Subcutaneous adipose tissue (tissue), 4 donors: ENCODE measurements around the gene ZNF610. TPM values are rescaled to one million over a fixed set of nuclear protein-coding genes. Genes with fewer than 3 reads are reported as not detected.

Source experiments
- small RNA-seq: library from RNA; depleted of rRNA; stranded (forward); fragments of <200 nt; gene quantifications from one replicate; pipeline ENCODE3, GENCODE V24; 2016
- total RNA-seq, 4 donors: library from RNA; depleted of rRNA; stranded (reverse); fragments of >200 nt; gene quantifications; one replicate each; pipeline ENCODE4 v1.1.0, GENCODE V29; 2016
- TF ChIP-seq, protein P1 (sequence below): fragments of 450-650 bp; IDR thresholded peaks from one replicate; pipeline ENCODE4 v1.5.1; 2016; ENCODE audit warnings: low read depth, mild to moderate bottlenecking, control low read depth, antibody characterized with exemption, moderate library complexity

Gene ZNF610
- total RNA-seq, 4 donors from 2014 or later = 0.94 to 2.7 (median 1.4) TPM

DNA sequence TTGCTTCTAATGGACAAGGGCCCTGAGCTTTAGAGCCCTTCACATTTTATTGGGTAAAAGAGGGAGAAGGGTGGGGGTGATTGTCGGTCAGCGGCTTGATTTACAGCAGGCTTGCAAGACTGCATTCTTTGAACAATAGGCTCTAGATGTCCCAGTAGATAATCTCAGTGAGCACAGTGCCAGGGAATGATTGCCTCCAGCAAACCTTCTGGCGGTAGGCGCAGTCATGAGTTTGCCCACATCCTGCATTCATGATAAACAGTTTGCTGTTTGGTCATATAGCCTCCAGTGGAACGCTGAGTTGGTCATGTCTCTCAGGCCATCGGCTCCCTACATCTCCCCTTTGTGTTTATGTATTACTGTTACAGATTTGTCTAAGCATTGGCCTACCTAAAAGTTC is 74.2 kb downstream of the ZNF610 start:
- TF ChIP-seq, protein P1, sequence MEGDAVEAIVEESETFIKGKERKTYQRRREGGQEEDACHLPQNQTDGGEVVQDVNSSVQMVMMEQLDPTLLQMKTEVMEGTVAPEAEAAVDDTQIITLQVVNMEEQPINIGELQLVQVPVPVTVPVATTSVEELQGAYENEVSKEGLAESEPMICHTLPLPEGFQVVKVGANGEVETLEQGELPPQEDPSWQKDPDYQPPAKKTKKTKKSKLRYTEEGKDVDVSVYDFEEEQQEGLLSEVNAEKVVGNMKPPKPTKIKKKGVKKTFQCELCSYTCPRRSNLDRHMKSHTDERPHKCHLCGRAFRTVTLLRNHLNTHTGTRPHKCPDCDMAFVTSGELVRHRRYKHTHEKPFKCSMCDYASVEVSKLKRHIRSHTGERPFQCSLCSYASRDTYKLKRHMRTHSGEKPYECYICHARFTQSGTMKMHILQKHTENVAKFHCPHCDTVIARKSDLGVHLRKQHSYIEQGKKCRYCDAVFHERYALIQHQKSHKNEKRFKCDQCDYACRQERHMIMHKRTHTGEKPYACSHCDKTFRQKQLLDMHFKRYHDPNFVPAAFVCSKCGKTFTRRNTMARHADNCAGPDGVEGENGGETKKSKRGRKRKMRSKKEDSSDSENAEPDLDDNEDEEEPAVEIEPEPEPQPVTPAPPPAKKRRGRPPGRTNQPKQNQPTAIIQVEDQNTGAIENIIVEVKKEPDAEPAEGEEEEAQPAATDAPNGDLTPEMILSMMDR = no peak

DNA sequence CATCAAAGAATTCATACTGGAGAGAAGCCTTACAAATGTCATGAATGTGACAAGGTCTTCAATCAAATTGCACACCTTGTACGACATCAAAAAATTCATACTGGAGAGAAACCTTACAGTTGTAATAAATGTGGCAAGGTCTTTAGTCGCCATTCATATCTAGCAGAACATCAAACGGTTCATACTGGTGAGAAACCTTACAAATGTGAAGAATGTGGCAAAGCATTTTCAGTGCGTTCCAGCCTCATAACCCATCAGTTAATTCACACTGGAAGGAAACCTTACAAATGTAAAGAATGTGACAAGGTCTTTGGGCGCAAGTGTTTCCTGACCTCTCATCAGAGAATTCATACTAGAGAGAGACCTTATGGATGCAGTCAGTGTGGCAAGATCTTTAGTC is 79.7 kb downstream of the ZNF610 start:
- TF ChIP-seq, protein P1 = no peak

Small RNA genes lying within 50 kb of the gene (small RNA-seq; reads per million reads assigned to genes)
- not detected for gene AC010332.1

Other genes with a start within 250 kb of the ZNF610 start
- 10 to 100 TPM; 18.7 to 26.8 (median 20.4) TPM for gene ZNF841, start 240.5 kb upstream of the ZNF610 start, total RNA-seq
- gene ZNF616, start 196.3 kb upstream of the ZNF610 start, total RNA-seq = 10 to 100 TPM in 1 of 4 donors, 1 to 10 TPM in 3; 7.3 to 15.4 (median 8.6) TPM
- 10 to 100 TPM; 10.2 to 18.9 (median 17.4) TPM for gene ZNF836, start 164.6 kb upstream of the ZNF610 start, total RNA-seq
- gene PPP2R1A, start 146.2 kb upstream of the ZNF610 start, total RNA-seq = 100 to 1,000 TPM; 113 to 186 (median 127) TPM
- gene ZNF766, start 66.7 kb upstream of the ZNF610 start, total RNA-seq = 10 to 100 TPM in 3 of 4 donors, 1 to 10 TPM in 1; 7.3 to 13.9 (median 12.0) TPM
- 10 to 100 TPM in 1 of 4 donors, 1 to 10 TPM in 3; 7.1 to 10.4 (median 7.8) TPM for gene ZNF480, start 39.1 kb upstream of the ZNF610 start, total RNA-seq
- 10 to 100 TPM; 11.1 to 21.9 (median 16.3) TPM for gene ZNF880, start 33.7 kb downstream of the ZNF610 start, total RNA-seq
- 10 to 100 TPM; 20.7 to 26.8 (median 24.1) TPM for gene ZNF528, start 61.6 kb downstream of the ZNF610 start, total RNA-seq
- gene ZNF534, start 92.9 kb downstream of the ZNF610 start, total RNA-seq = 1 to 10 TPM in 3 of 4 donors, not detected in 1; 1.0 to 1.9 (median 1.5) TPM
- 1 to 10 TPM in 3 of 4 donors, under 1 TPM in 1; 0.88 to 3.0 (median 1.7) TPM for gene ZNF578, start 117.3 kb downstream of the ZNF610 start, total RNA-seq
- 10 to 100 TPM; 21.4 to 29.7 (median 26.9) TPM for gene ZNF808, start 191.4 kb downstream of the ZNF610 start, total RNA-seq
- 10 to 100 TPM; 12.2 to 21.1 (median 17.6) TPM for gene ZNF701, start 234.0 kb downstream of the ZNF610 start, total RNA-seq